SW 1271 (cell line): ENCODE measurements around the gene PCDHB10.
A peak's percentile ranks its signal among the peaks of the same experiment; 100 is the strongest.
"Not testable (repeated sequence)": the region's sequence is repeated elsewhere in the genome, so short reads cannot be mapped to it uniquely, and the experiment has no call there.

ENCODE experiments used
- DNase-seq, 2 experiments: peaks; one replicate each; lab custom pipeline; 2025; lab: John Stamatoyannopoulos, UW

PCDHB10 gene

GRCh38 chr5:141192110-141192725, at the start of gene PCDHB10:
Gene PCDHB10, plus strand, starts transcription at chr5:141192353. Its CDS starts 200 bp downstream, at chr5:141192553.
- DNase-seq, result peak in 1 of 2 experiments; percentile 66

GRCh38 chr5:141149812-141150211, 42.3 kb upstream of the PCDHB10 start, which contains the start of gene PCDHB6:
Gene PCDHB6, plus strand, starts transcription at chr5:141150057. Its CDS starts 201 bp downstream, at chr5:141150258.
- peak in 1 of 2 experiments; percentile 43 for DNase-seq

GRCh38 chr5:141150224-141150992, 41.7 kb upstream of the PCDHB10 start:
- DNase-seq, result no peak

GRCh38 chr5:141150993-141151325, 41.2 kb upstream of the PCDHB10 start:
- DNase-seq, result no peak

GRCh38 chr5:141151632-141152031, 40.5 kb upstream of the PCDHB10 start:
- DNase-seq, result not testable (repeated sequence)

GRCh38 chr5:141152096-141152495, 40.1 kb upstream of the PCDHB10 start:
- not testable (repeated sequence) for DNase-seq

- no peak for DNase-seq
Observed at GRCh38 chr5:141155540-141156374, 36.4 kb upstream of the PCDHB10 start.

- DNase-seq, result not testable (repeated sequence)
Observed at GRCh38 chr5:141157356-141157755, 34.8 kb upstream of the PCDHB10 start.

- not testable (repeated sequence) for DNase-seq
Observed at GRCh38 chr5:141157901-141158300, 34.3 kb upstream of the PCDHB10 start.

GRCh38 chr5:141172381-141173204, 19.6 kb upstream of the PCDHB10 start, which contains the start of gene PCDHB7:
Gene PCDHB7, plus strand, starts transcription at chr5:141172644. Its CDS starts 192 bp downstream, at chr5:141172836.
- DNase-seq, result no peak

GRCh38 chr5:141174291-141175104, 17.7 kb upstream of the PCDHB10 start:
- DNase-seq, result not testable (repeated sequence)

- no peak for DNase-seq
Observed at GRCh38 chr5:141175933-141176332, 16.2 kb upstream of the PCDHB10 start.

GRCh38 chr5:141177577-141178191, 14.5 kb upstream of the PCDHB10 start, which contains the start of gene PCDHB8:
Gene PCDHB8, plus strand, starts transcription at chr5:141177790. Its CDS starts 245 bp downstream, at chr5:141178035.
- not testable (repeated sequence) for DNase-seq

- DNase-seq, result not testable (repeated sequence)
Observed at GRCh38 chr5:141179371-141179770, 12.8 kb upstream of the PCDHB10 start.

- DNase-seq, result not testable (repeated sequence)
Observed at GRCh38 chr5:141179876-141180275, 12.3 kb upstream of the PCDHB10 start.

GRCh38 chr5:141180313-141180712, 11.8 kb upstream of the PCDHB10 start:
- DNase-seq, result no peak

GRCh38 chr5:141182248-141182647, 9.9 kb upstream of the PCDHB10 start, which contains the start of gene PCDHB16:
Gene PCDHB16, plus strand, starts transcription at chr5:141182387. Its CDS starts 173 bp downstream, at chr5:141182560.
- peak in 1 of 2 experiments; percentile 17 for DNase-seq

GRCh38 chr5:141184117-141184855, 7.9 kb upstream of the PCDHB10 start:
- DNase-seq, result not testable (repeated sequence)
